Fibroblast of lung (primary cell): ENCODE data around the gene PLPP1. TPM values are rescaled to one million over a fixed set of nuclear protein-coding genes. Genes with fewer than 3 reads are reported as not detected.

Experiments
- DNase-seq, 2 donors: peaks; one replicate each; pipeline versions ENCODE4 v3.0.0 to v3.0.0-alpha.2; 2010; ENCODE audit warnings: low read depth in 2 of 2
- H2AFZ ChIP-seq: 2 replicates; pipeline ENCODE4 v1.5.1; 2012; ENCODE audit warnings: low read length, control low read depth, inconsistent platforms
- H3K27ac ChIP-seq: 2 replicates; pipeline ENCODE4 v1.5.1; 2011; ENCODE audit warnings: low read length, control low read depth; ENCODE audit not compliant: insufficient read depth
- H3K27me3 ChIP-seq: 2 replicates; pipeline ENCODE4 v1.5.1; 2011; ENCODE audit warnings: mild to moderate bottlenecking, low read length; ENCODE audit not compliant: control insufficient read depth, insufficient read depth
- H3K36me3 ChIP-seq: 2 replicates; pipeline ENCODE4 v1.5.1; 2011; ENCODE audit warnings: low read length; ENCODE audit not compliant: control insufficient read depth, insufficient read depth
- H3K4me1 ChIP-seq: 2 replicates; pipeline ENCODE4 v1.5.1; 2011; ENCODE audit warnings: low read length; ENCODE audit not compliant: control insufficient read depth, insufficient read depth; ENCODE audit errors: extremely low read depth
- H3K4me2 ChIP-seq: 2 replicates; pipeline ENCODE4 v1.5.1; 2011; ENCODE audit warnings: low read length, control low read depth; ENCODE audit not compliant: insufficient read depth; ENCODE audit errors: extremely low read depth
- H3K4me3 ChIP-seq, 4 experiments: fragments of 200-600 bp in 1 of 4; sonication (generic) in 1 of 4; replicated peaks in 1 of 4; 2 replicates each; pipeline ENCODE4 v1.5.1; 2011 to 2016; ENCODE audit warnings: low read length in 4 of 4, low read depth in 3 of 4, mild to moderate bottlenecking in 3 of 4, control low read depth in 2 of 4, inconsistent platforms in 1 of 4, mixed read lengths in 1 of 4; ENCODE audit not compliant: insufficient read depth in 1 of 4; ENCODE audit errors: control extremely low read depth in 1 of 4
- H3K79me2 ChIP-seq: 2 replicates; pipeline ENCODE4 v1.5.1; 2012; ENCODE audit warnings: mild to moderate bottlenecking, low read length, inconsistent platforms; ENCODE audit not compliant: control insufficient read depth, insufficient read depth
- H3K9ac ChIP-seq: 2 replicates; pipeline ENCODE4 v1.5.1; 2011; ENCODE audit warnings: mild to moderate bottlenecking, low read length, control low read depth; ENCODE audit not compliant: insufficient read depth
- H3K9me3 ChIP-seq: 2 replicates; pipeline ENCODE4 v1.5.1; 2012; ENCODE audit warnings: low read depth, low read length; ENCODE audit not compliant: control insufficient read depth, insufficient read depth
- H4K20me1 ChIP-seq: 2 replicates; pipeline ENCODE4 v1.5.1; 2011; ENCODE audit warnings: low read length; ENCODE audit not compliant: control insufficient read depth, insufficient read depth; ENCODE audit errors: extremely low read depth
- EZH2 ChIP-seq: IDR thresholded peaks from 2 replicates; pipeline ENCODE4 v1.5.1; 2012; ENCODE audit warnings: low read length, control low read depth, mild to moderate bottlenecking; ENCODE audit errors: missing control alignments
- polyA plus RNA-seq, 2 donors: library from polyadenylated mRNA; depleted of rRNA in 1 of 2; stranded (reverse) in 1 of 2; unstranded in 1 of 2; fragments of >200 nt; gene quantifications; 2 replicates each; pipeline ENCODE4 v1.2.1, GENCODE V29; 2011 to 2012; ENCODE audit warnings: missing spikeins in 1 of 2
- total RNA-seq: library from RNA; depleted of rRNA; stranded (reverse); fragments of >200 nt; gene quantifications from 2 replicates; pipeline ENCODE4 v1.2.1, GENCODE V29; 2014
- TF ChIP-seq, protein P1 (sequence below), 2 donors: IDR thresholded peaks in 1 of 2; conservative IDR thresholded peaks in 1 of 2; 1 replicate in 1 of 2; 2 replicates in 1 of 2; pipeline ENCODE4 v1.5.1; 2011 to 2012; ENCODE audit warnings: low read length in 2 of 2, control low read depth in 1 of 2, inconsistent platforms in 1 of 2, low read depth in 1 of 2, mild to moderate bottlenecking in 1 of 2

The PLPP1 gene
- total and polyA plus RNA-seq, 2 donors (not counting 1 experiment from before 2014, with no cell fraction given) = 73.5 to 76.8 TPM

DNA sequence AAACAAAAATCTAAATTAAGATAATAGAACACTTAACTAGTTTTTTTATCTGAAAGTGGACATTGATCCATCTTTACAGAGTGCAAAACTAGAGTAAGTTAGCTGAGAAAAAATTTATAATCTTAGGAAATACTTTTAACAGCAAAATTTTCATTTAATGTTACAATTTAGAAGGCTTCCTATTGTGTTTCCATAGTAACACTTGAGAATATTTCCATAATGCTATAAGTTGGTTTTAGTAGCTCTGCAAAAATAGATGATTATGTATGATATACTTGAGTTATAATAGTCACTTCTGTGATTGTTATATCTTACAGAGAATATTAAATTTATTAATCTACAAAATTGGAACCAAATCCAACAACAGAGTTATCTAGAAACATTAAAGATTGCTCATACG lies 148.4 kb downstream of the PLPP1 start:
- peaks cover 2% of the 10 kb centered on the region for H3K36me3 ChIP-seq
- H3K4me1 ChIP-seq = no peaks in the 10 kb centered on the region
- no peaks in the 10 kb centered on the region for H3K79me2 ChIP-seq
- DNase-seq = no peak
- no peak overlapping the region for H2AFZ ChIP-seq
- no peaks in the 10 kb centered on the region for H3K27me3 ChIP-seq
- TF ChIP-seq, protein P1, sequence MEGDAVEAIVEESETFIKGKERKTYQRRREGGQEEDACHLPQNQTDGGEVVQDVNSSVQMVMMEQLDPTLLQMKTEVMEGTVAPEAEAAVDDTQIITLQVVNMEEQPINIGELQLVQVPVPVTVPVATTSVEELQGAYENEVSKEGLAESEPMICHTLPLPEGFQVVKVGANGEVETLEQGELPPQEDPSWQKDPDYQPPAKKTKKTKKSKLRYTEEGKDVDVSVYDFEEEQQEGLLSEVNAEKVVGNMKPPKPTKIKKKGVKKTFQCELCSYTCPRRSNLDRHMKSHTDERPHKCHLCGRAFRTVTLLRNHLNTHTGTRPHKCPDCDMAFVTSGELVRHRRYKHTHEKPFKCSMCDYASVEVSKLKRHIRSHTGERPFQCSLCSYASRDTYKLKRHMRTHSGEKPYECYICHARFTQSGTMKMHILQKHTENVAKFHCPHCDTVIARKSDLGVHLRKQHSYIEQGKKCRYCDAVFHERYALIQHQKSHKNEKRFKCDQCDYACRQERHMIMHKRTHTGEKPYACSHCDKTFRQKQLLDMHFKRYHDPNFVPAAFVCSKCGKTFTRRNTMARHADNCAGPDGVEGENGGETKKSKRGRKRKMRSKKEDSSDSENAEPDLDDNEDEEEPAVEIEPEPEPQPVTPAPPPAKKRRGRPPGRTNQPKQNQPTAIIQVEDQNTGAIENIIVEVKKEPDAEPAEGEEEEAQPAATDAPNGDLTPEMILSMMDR (conservative IDR thresholded peaks at IDR 0.05 in 1 of 2, IDR thresholded peaks at IDR 0.05 in 1 of 2; ENCODE audit: low read depth in 1 of 2, low read length in 2 of 2) = no peak
- no peak for TF ChIP-seq EZH2
- no peak overlapping the region for H3K9ac ChIP-seq
- no peak overlapping the region for H3K4me3 ChIP-seq
- no peaks in the 10 kb centered on the region for H4K20me1 ChIP-seq
- H3K9me3 ChIP-seq = no peaks in the 10 kb centered on the region
- no peak overlapping the region for H3K4me2 ChIP-seq
- no peak overlapping the region for H3K27ac ChIP-seq

DNA sequence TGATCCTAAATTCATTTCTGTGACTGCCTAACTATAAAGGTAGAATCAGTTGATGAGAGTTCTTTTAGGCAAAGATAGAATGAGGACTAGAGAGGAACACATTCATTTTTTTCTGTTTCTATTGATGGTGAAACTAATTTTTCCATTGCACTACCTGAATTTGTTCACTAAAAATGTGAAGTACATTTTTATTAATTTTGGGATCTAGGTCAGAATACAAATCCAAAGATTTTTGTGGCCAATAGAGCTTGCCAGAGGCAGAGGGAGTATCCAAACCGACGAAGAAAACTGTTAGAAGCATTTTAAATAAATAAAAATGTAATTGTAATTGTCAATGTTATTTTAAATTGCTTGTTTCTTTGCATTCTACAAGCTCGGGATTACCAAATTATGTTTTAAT lies 148.9 kb downstream of the PLPP1 start:
- peaks cover 2% of the 10 kb centered on the region for H3K36me3 ChIP-seq
- H3K27me3 ChIP-seq = no peaks in the 10 kb centered on the region
- H3K79me2 ChIP-seq = no peaks in the 10 kb centered on the region
- H3K27ac ChIP-seq = no peak overlapping the region
- H4K20me1 ChIP-seq = no peaks in the 10 kb centered on the region
- H3K4me3 ChIP-seq = no peak overlapping the region
- no peak overlapping the region for H3K4me2 ChIP-seq
- H2AFZ ChIP-seq = no peak overlapping the region
- H3K9me3 ChIP-seq = no peaks in the 10 kb centered on the region
- no peak overlapping the region for H3K9ac ChIP-seq
- no peak for DNase-seq
- H3K4me1 ChIP-seq = no peaks in the 10 kb centered on the region
- TF ChIP-seq, protein P1 (conservative IDR thresholded peaks at IDR 0.05 in 1 of 2, IDR thresholded peaks at IDR 0.05 in 1 of 2; ENCODE audit: low read depth in 1 of 2, low read length in 2 of 2) = no peak
- no peak for TF ChIP-seq EZH2

DNA sequence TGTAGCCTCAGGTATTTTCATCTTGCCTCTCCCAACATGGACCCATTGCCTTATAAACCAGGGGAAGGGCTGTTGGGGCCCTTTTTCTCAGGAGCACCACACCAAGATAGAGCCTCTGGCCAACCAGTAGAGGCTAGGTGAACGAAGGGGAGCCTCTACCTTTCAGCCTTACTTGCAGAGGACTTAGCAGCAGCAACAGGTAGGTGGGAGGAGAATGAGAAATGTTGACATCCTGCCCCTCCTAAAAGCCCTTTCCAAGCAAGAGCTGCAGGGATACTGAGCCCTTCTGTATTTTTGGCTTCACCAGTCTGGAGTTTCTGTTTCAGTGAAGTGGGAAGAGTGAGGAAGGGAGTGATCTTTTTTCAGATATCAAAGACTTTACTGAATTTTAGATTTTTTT lies 149.5 kb downstream of the PLPP1 start:
- no peaks in the 10 kb centered on the region for H3K9me3 ChIP-seq
- peaks cover 2% of the 10 kb centered on the region for H3K36me3 ChIP-seq
- H4K20me1 ChIP-seq = no peaks in the 10 kb centered on the region
- DNase-seq = no peak
- no peaks in the 10 kb centered on the region for H3K4me1 ChIP-seq
- H3K27ac ChIP-seq = no peak overlapping the region
- no peak overlapping the region for H3K4me3 ChIP-seq
- H2AFZ ChIP-seq = no peak overlapping the region
- no peak overlapping the region for H3K4me2 ChIP-seq
- TF ChIP-seq EZH2 = no peak
- TF ChIP-seq, protein P1 (conservative IDR thresholded peaks at IDR 0.05 in 1 of 2, IDR thresholded peaks at IDR 0.05 in 1 of 2; ENCODE audit: low read depth in 1 of 2, low read length in 2 of 2) = no peak
- no peak overlapping the region for H3K9ac ChIP-seq
- no peaks in the 10 kb centered on the region for H3K79me2 ChIP-seq
- no peaks in the 10 kb centered on the region for H3K27me3 ChIP-seq
